SK-N-SH (cell line): ENCODE measurements around the gene ADGRG7. TPM values are rescaled to one million over a fixed set of nuclear protein-coding genes. Genes with fewer than 3 reads are reported as not detected.

Experiments used
- CTCF ChIA-PET: fragments of 300-600, 350-600 bp; formaldehyde crosslinking; extraction: SDS; loops from one replicate; lab custom pipeline; 2021; lab: Yijun Ruan, JAX
- POLR2A ChIA-PET: fragments of 350-600 bp; sonication (Branson Sonifier 250); formaldehyde crosslinking; extraction: SDS; loops from one replicate; lab custom pipeline; 2020; ENCODE audit warnings: antibody characterized with exemption, inconsistent platforms; lab: Yijun Ruan, JAX
- DNase-seq: peaks from one replicate; pipeline ENCODE4 v3.0.0; 2012
- H2AFZ ChIP-seq: fragments of 200-600 bp; sonication (generic); 2 replicates; pipeline ENCODE4 v1.8.1; 2016; ENCODE audit warnings: antibody characterized with exemption, mild to moderate bottlenecking, low read depth
- H3F3A ChIP-seq: fragments of 200-600 bp; sonication (generic); replicated peaks from 2 replicates; pipeline ENCODE3; 2016; ENCODE audit warnings: antibody characterized with exemption, mild to moderate bottlenecking; ENCODE audit not compliant: insufficient read depth
- H3K27ac ChIP-seq, 2 experiments: fragments of 200-500 bp in 1 of 2; fragments of 200-600 bp in 1 of 2; sonication (Bioruptor generic) in 1 of 2; sonication (generic), shearing (Covaris generic) in 1 of 2; 2 replicates each; pipeline versions ENCODE4 v1.5.1 to v1.6.1; 2014 to 2016; ENCODE audit warnings: low read depth in 2 of 2, inconsistent platforms in 1 of 2, low read length in 1 of 2, mild to moderate bottlenecking in 1 of 2, mixed read lengths in 1 of 2
- H3K27me3 ChIP-seq: fragments of 200-600 bp; sonication (generic), shearing (Covaris generic); 2 replicates; pipeline ENCODE4 v1.6.1; 2016; ENCODE audit warnings: mixed run types; ENCODE audit not compliant: insufficient read depth
- H3K36me3 ChIP-seq, 2 experiments: fragments of 200-500 bp in 1 of 2; fragments of 200-600 bp in 1 of 2; sonication (Bioruptor generic) in 1 of 2; sonication (generic) in 1 of 2; replicated peaks in 1 of 2; 2 replicates each; pipeline versions ENCODE3 to v1.5.1; 2014 to 2016; ENCODE audit warnings: low read length in 1 of 2, mild to moderate bottlenecking in 1 of 2; ENCODE audit not compliant: insufficient read depth in 2 of 2, control insufficient read depth in 1 of 2
- H3K4me1 ChIP-seq, 2 experiments: fragments of 200-500 bp in 1 of 2; fragments of 200-600 bp in 1 of 2; sonication (Bioruptor generic) in 1 of 2; sonication (generic), shearing (Covaris generic) in 1 of 2; 2 replicates each; pipeline versions ENCODE4 v1.5.1 to v1.6.1; 2014 to 2016; ENCODE audit warnings: low read depth in 1 of 2, low read length in 1 of 2, mixed run types in 1 of 2; ENCODE audit not compliant: insufficient read depth in 2 of 2, control insufficient read depth in 1 of 2
- H3K4me2 ChIP-seq: fragments of 200-600 bp; sonication (generic), shearing (Covaris generic); 2 replicates; pipeline ENCODE4 v1.6.1; 2017; ENCODE audit warnings: mixed run types
- H3K4me3 ChIP-seq, 2 experiments: fragments of 200-500 bp in 1 of 2; fragments of 200-600 bp in 1 of 2; sonication (Bioruptor generic) in 1 of 2; sonication (generic), shearing (Covaris generic) in 1 of 2; 2 replicates each; pipeline versions ENCODE4 v1.5.1 to v1.8.1; 2014 to 2016; ENCODE audit warnings: low read depth in 2 of 2, inconsistent platforms in 1 of 2, low read length in 1 of 2, mild to moderate bottlenecking in 1 of 2, mixed read lengths in 1 of 2, moderate library complexity in 1 of 2
- H3K79me2 ChIP-seq: fragments of 200-600 bp; sonication (generic); 2 replicates; pipeline ENCODE4 v1.8.1; 2017; ENCODE audit warnings: mild to moderate bottlenecking; ENCODE audit not compliant: insufficient read depth
- H3K9ac ChIP-seq: fragments of 200-600 bp; sonication (generic); 2 replicates; pipeline ENCODE4 v1.6.1; 2017; ENCODE audit warnings: mixed run types
- H3K9me2 ChIP-seq: fragments of 200-600 bp; sonication (generic); 2 replicates; pipeline ENCODE4 v1.6.1; 2017; ENCODE audit warnings: mixed run types
- H3K9me3 ChIP-seq: fragments of 200-600 bp; sonication (generic); 2 replicates; pipeline ENCODE4 v1.6.1; 2017; ENCODE audit warnings: mixed run types, mild to moderate bottlenecking, moderate library complexity
- H4K20me1 ChIP-seq: fragments of 200-600 bp; sonication (generic); 2 replicates; pipeline ENCODE4 v1.6.1; 2017; ENCODE audit warnings: mild to moderate bottlenecking, mixed run types; ENCODE audit not compliant: insufficient read depth
- CTCF ChIP-seq: fragments of 200-600 bp; sonication (generic); IDR thresholded peaks from 2 replicates; pipeline ENCODE4 v1.6.1; 2017; ENCODE audit warnings: antibody characterized with exemption, mild to moderate bottlenecking, moderate library complexity
- ELF1 ChIP-seq: IDR thresholded peaks from 2 replicates; pipeline ENCODE4 v1.4.0; 2012
- FOXM1 ChIP-seq: IDR thresholded peaks from 2 replicates; pipeline ENCODE4 v1.4.0; 2012; ENCODE audit warnings: low read depth, mild to moderate bottlenecking
- GABPA ChIP-seq: IDR thresholded peaks from 2 replicates; pipeline ENCODE4 v1.4.0; 2012; ENCODE audit warnings: low read depth, mild to moderate bottlenecking
- IRF3 ChIP-seq: fragments of 150-350 bp; IDR thresholded peaks from 2 replicates; pipeline ENCODE4 v1.6.1; 2016; ENCODE audit warnings: mild to moderate bottlenecking, low read depth, low read length
- MAX ChIP-seq: IDR thresholded peaks from 2 replicates; pipeline ENCODE4 v1.4.0; 2012; ENCODE audit warnings: low read depth
- MEF2A ChIP-seq: IDR thresholded peaks from 2 replicates; pipeline ENCODE4 v1.4.0; 2012; ENCODE audit warnings: low read depth, borderline replicate concordance
- NRF1 ChIP-seq: IDR thresholded peaks from 2 replicates; pipeline ENCODE4 v1.6.1; 2012; ENCODE audit warnings: low read depth, mild to moderate bottlenecking, low read length
- RFX5 ChIP-seq: IDR thresholded peaks from 2 replicates; pipeline ENCODE4 v1.6.1; 2012; ENCODE audit warnings: mild to moderate bottlenecking, improper control_type of control experiment, low read length
- RXRA ChIP-seq: IDR thresholded peaks from 2 replicates; pipeline ENCODE4 v1.4.0; 2012; ENCODE audit warnings: low read depth, mild to moderate bottlenecking, borderline replicate concordance
- SIN3A ChIP-seq: IDR thresholded peaks from 2 replicates; pipeline ENCODE4 v1.6.1; 2012; ENCODE audit warnings: low read depth, mild to moderate bottlenecking, low read length, moderate library complexity, borderline replicate concordance
- SMC3 ChIP-seq: IDR thresholded peaks from 2 replicates; pipeline ENCODE4 v1.6.1; 2012; ENCODE audit warnings: low read depth, low read length, improper control_type of control experiment
- TAF1 ChIP-seq: IDR thresholded peaks from 2 replicates; pipeline ENCODE4 v1.6.1; 2012; ENCODE audit warnings: low read depth, mild to moderate bottlenecking, low read length, moderate library complexity, borderline replicate concordance
- TCF12 ChIP-seq: IDR thresholded peaks from 2 replicates; pipeline ENCODE4 v1.4.0; 2012
- USF1 ChIP-seq: IDR thresholded peaks from 2 replicates; pipeline ENCODE4 v1.4.0; 2012; ENCODE audit warnings: low read depth, borderline replicate concordance
- USF2 ChIP-seq: fragments of 150-350 bp; IDR thresholded peaks from 2 replicates; pipeline ENCODE4 v1.6.1; 2017; ENCODE audit warnings: antibody characterized with exemption, low read length, low read depth, borderline replicate concordance
- YY1 ChIP-seq: IDR thresholded peaks from 2 replicates; pipeline ENCODE4 v1.4.0; 2012; ENCODE audit warnings: low read depth, mild to moderate bottlenecking
- WGBS: methylation state at CpG from one replicate; pipeline ENCODE4 v1.1.6; 2017; ENCODE audit warnings: low lambda C conversion rate; 5-methylcytosine and 5-hydroxymethylcytosine counted together
- polyA plus RNA-seq, 3 experiments: library from polyadenylated mRNA; depleted of rRNA; stranded (reverse); fragments of >200 nt; gene quantifications; 2 replicates each; pipeline ENCODE4 v1.2.3, GENCODE V29; 2012

Gene ADGRG7
- polyA plus RNA-seq, 1 of the 3 experiments (the other 2 are of a cell fraction) = not detected

GRCh38 chr3:100609963-100610362 lies 562 bp downstream of the ADGRG7 start:
- Histone ChIP-seq H4K20me1 (no peaks in the 10 kb centered on the region), H3K4me3 (no peak overlapping the region), H3K9me2 (no peaks in the 10 kb centered on the region), H3K79me2 (no peaks in the 10 kb centered on the region), H3K4me2 (no peak overlapping the region), H2AFZ (no peak overlapping the region), H3K9me3 (no peaks in the 10 kb centered on the region), H3K9ac (no peak overlapping the region), H3F3A (no peaks in the 10 kb centered on the region), H3K27ac (no peak overlapping the region), H3K4me1 (no peaks in the 10 kb centered on the region; a peak in 1 of 4 replicates), H3K27me3 (0 out of 2 replicates have a peak, but pooled peaks cover 11% of the 10 kb centered on the region), H3K36me3 (no peaks in the 10 kb centered on the region)
- no peak for TF ChIP-seq FOXM1
- no peak for TF ChIP-seq SMC3
- TF ChIP-seq MAX = no peak
- no peak for TF ChIP-seq RFX5
- TF ChIP-seq CTCF = no peak
- no peak for TF ChIP-seq IRF3
- TF ChIP-seq NRF1 = no peak
- DNase-seq = no peak
- ChIA-PET CTCF (no interaction called here), POLR2A (no interaction called here)
- WGBS = 29% methylated on average over 2 of the region's 2 CpGs

GRCh38 chr3:100611221-100611620 lies 1.8 kb downstream of the ADGRG7 start:
- no peak for TF ChIP-seq GABPA
- TF ChIP-seq TAF1 = no peak
- TF ChIP-seq ELF1 = no peak
- TF ChIP-seq USF2 = no peak
- no peak for TF ChIP-seq TCF12
- no peak for TF ChIP-seq YY1
- no peak for TF ChIP-seq SIN3A
- no peak for TF ChIP-seq NRF1
- no peak for TF ChIP-seq MEF2A
- TF ChIP-seq RXRA = no peak
- no peak for TF ChIP-seq USF1
- POLR2A ChIA-PET = no interaction called here
- no peak overlapping the region for H3K4me2 ChIP-seq
- no peaks in the 10 kb centered on the region for H3F3A ChIP-seq
- H3K9me2 ChIP-seq = no peaks in the 10 kb centered on the region
- H3K9me3 ChIP-seq = no peaks in the 10 kb centered on the region
- no peak overlapping the region for H3K9ac ChIP-seq
- H3K4me3 ChIP-seq = no peak overlapping the region
- no peaks in the 10 kb centered on the region for H4K20me1 ChIP-seq
- no peak for DNase-seq
- no peaks in the 10 kb centered on the region for H3K36me3 ChIP-seq
- H2AFZ ChIP-seq = no peak overlapping the region
- H3K27me3 ChIP-seq = 0 out of 2 replicates have a peak, but pooled peaks cover 11% of the 10 kb centered on the region
- H3K4me1 ChIP-seq = peaks cover 0 to 9% of the 10 kb centered on the region in 2 experiments; a peak in 1 of 4 replicates
- CTCF ChIA-PET = interaction anchor here (0.9 to 1.1 kb wide), 3 partner anchors 8 to 147 kb away, joined by 3 to 4 read pairs (median 3); no protein-coding TSS in a partner anchor
- WGBS = 40% methylated on average over 3 of the region's 3 CpGs
- no peaks in the 10 kb centered on the region for H3K79me2 ChIP-seq
- no peak overlapping the region for H3K27ac ChIP-seq
